DMS153 treated with DMSO at 0.1 percent for 48 hours (cell line): ENCODE results near the gene TBC1D7.
"Not testable (repeated sequence)": the region's sequence is repeated elsewhere in the genome, so short reads cannot be mapped to it uniquely, and the experiment has no call there.

Experiments used
- DNase-seq: peaks from one replicate; lab custom pipeline; 2025; ENCODE audit not compliant: unreplicated experiment; lab: John Stamatoyannopoulos, UW

The TBC1D7 gene

DNA sequence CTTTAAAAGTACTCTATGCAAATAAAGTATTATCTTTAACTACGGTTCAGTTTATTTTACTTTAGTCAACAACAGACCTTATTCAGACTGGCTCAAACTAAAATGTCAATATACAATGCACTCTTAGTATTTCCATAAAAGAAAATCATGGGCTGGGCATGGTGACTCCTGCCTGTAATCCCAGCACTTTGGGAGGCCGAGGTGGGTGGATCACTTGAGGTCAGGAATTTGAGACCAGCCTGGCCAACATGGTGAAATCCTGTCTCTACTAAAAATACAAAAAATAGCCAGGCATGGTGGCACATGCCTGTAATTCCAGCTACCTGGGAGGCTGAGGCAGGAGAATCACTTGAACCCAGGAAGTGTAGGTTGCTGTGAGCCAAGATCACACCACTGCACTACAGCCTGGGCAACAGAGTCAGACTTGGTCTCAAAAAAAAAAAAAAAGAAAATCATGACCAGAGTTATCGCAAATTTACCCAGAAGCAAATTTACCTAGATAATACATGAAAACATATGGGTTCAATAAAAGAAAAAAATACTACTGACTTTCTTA lies 2.2 kb downstream of the TBC1D7 start:
- not testable (repeated sequence) for DNase-seq

DNA sequence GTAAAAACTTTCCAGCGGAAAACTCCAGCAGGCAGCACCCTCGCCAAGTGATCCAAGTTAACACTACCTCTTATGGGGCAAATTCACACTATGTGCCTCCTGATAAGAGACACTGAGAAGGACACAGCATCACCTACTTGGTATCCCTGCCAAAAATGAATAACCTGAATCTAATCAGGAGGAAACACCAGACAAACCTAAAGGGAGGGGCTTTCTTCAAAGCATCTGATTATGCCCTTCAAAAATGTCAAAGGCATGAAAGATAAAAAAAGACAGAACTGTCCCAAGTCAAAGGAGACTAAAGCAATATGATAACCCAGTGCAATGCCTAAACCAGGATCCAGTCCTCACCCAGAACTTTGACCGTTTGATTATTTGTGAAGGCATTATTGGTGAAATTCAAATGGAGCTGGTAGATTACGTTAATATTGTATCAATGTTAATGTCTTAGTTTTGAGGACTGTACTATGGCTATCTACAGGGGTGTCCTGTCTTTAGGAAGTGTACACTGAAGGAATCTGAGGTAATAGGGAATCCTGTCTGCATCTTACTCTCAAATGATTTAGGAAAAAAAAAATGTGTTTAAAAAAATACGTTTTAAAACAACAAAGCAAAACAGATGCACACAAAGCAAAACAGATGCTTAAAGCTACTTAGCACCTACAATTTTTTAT lies 8.3 kb downstream of the TBC1D7 start:
- no peak for DNase-seq

DNA sequence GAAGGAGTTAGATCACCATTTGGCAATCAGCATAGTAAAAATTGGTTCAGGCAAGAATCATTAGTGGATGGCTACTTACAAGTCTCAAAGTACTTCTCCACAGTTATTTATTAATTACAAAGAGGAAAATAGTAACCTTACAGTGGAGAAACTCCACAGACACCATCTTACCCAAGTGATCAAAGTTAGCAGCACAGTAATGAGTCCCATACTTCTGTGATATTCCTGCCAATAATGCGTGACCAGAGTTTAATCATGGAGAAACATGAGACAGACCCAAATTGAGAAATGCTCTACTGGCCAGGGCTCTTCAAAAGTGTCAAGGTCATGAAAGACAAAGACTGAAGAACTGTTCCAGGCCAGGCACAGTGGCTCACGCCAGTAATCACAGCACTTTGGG lies 9.5 kb downstream of the TBC1D7 start:
- DNase-seq: no peak

DNA sequence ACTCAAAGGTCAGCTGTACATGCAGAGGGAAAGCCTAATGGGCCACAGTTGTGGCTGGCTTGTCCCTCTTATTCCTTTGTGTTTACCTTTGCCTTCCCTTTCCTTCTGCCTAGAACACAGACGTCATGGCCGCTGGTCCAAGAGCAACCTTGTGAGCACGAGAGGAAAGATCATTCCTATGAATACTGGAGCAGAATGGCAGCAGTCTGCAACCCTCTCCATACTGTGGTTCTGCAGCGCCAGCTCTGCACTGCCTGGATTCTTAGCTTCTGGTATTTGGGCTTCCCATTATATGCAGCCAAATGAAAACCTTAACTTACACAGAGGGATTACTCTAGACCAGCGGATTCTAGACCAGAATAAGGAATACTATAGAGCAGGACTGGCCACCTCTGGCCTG lies 12.4 kb downstream of the TBC1D7 start:
- no peak for DNase-seq

DNA sequence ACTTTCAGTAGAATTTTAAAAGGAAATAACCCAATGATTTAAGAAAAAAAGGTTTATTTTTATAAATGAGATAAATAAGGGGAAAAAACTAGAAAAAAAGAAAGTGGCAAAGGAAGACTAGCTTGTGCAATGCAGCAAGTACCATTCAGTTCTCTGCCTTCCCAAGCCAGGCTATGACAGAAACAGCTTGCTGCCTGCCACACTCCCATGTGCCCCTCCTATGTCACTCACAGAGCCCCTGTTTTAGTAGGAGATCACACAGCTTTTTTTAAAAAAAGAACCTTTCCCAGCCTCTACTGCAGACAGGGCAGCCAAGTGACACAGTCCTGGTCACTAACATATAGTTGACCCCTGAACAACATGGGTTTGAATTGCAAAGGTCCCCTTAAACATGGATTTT lies 13.5 kb downstream of the TBC1D7 start:
- no peak for DNase-seq

DNA sequence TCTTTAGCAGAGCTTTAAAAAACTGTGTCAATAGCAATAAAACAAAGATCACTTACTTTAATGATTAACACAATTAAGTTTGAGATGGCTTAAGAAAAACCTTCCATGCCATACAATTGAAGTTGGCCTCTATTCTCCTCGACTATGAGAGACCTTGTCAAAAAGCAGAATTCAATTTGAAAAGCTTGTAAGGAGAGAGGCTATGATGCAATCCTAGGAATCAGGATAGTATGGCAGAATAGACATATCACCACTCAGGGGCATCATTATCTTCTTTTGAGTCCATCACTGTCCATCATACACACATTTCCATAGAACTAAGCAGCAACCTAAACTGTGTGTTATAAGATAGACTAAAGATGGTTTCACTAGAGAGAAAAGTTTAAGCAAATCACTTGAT lies 17.2 kb downstream of the TBC1D7 start:
- DNase-seq: no peak

DNA sequence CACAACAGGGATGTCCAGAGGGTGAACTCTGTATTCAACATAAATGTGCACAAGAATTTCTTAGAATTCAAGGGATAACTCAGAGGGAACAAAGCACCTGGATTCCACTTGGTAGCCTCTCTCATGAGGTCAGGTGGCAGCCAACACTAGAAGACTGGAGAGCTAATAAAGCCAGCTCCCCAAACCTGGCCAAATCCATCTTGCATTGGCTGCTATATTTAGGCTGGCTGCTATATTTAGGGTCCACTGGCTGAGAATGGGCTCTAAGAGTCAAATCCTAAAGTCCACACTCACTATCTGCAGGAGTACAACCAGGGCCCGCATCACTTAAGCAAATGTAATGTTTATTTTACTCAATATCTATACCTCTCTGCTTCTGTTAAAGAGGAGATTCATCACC lies 20.0 kb downstream of the TBC1D7 start:
- no peak for DNase-seq

DNA sequence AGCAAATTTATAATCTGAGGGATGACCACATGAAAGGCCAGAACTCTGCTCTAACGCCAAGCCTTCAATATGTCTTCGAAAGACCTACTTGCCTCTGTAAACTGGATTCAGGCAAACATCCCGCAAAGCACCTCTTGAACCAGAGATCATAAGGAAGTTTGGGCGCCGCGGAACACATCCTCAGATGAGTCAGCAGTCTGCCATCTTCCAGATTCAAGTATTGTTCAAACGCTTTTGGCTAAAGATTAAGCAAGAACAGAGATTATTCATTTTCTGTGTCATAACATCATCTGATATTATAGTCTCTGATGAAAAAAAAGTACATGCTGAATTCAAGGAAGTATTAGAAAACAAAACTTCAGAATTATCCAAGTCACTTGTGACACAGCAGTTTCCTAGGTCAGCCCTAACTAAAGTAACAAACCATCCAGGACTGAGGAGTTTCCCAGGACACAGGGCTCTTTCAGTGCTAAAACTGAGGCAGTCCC lies 20.8 kb downstream of the TBC1D7 start:
- no peak for DNase-seq

DNA sequence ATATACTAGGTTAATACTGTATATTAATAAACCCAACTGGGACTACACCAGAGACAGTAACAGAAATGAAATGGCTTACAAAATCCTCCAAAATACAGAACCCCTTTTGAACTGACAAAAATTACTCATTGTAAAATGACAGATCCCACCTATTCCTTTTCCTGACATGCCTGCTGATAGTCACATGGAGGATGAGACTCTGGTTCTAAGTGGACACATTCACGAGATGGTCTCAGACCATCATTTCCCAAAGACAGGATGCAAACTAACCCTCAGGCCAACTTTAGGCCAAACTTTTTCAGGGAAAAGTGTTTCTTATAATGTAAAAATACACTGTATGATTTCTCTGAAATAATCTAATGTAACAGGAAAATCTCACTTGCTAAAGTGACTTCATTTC lies 22.5 kb downstream of the TBC1D7 start:
- no peak for DNase-seq

DNA sequence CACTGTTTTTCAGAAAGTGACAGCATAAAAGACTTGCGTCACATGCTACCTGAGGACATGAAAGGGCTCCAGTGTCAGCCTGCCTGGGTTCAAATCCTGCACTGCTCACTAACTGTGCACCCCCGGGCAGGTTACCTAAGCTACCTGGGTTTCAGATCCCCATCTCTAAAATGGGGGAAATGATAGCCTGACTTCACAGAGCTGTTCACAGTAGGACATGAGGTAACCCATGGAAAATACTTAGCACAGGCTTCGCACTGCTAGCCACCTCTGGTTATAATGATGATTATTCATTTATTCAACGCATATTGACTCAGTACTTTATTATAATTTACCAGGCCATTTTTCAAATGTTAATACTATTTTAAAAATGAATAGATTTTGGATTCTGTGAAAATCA lies 23.0 kb downstream of the TBC1D7 start:
- no peak for DNase-seq

DNA sequence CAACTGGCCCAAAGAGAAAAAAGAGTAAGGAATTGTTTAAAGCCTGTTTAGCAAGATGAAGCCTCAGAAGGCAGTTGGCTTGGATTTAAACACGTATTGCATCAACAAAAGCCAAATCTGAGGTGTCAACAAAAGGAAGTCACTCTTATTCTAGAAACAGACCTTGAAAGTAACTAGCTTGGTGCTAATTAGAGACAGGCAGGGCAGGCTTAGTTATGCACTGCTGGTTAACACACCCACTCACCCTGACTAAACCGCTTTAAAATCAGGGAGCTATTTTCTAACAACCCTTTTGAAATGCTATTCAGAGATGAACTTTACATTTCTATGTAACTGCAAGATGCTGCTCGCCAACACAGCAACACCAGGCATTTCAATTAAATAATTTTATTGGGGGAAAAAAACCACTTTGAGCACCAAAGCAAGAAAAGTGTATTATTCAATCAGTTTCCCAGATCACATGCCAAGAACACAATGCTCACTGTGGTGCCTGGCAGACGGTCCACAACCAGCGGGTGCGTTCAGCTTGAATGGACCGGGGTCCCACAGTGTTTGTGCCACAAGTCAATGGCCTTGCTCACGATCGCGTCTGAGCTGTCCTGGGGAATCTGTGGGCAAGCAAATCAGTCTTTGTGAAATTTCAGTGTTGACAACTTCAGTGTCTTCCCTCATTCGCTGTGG lies 23.6 kb downstream of the TBC1D7 start:
- DNase-seq: no peak

DNA sequence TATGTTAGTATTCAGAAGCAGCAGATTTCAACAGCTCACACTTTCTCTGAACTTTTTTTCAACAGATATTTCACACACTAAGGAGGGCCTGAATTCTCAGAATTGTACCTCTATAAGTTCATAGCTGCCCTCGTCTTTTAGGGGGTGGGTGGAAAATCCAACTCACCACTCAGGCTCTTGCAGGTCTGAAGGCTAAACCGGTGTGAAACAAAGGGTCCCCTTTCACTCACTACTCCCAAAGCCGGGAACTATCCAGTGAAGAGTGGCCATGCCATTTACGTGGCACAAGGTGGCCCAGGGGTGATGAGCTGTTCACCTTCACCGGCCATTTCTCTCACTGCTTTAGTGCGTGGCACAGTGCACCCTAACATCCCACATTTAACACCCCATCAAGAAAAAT lies 24.2 kb downstream of the TBC1D7 start:
- no peak for DNase-seq

DNA sequence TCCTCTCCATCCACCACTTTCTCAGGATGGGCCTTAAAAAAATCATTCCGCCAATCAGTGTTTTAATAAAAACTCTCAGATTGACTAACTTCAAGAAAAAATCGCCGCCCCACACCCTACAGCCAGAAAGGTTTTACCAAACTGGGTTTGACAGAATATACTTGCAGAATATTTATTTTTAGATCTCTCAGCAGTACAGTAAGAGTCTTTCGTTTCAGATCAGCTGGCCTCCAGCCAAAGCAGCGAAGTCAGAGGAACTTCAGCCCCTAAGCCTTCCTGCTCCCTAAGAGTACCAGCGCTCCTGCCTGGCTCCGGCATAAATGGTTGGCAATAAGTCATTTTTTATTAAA lies 24.7 kb downstream of the TBC1D7 start:
- DNase-seq: no peak

DNA sequence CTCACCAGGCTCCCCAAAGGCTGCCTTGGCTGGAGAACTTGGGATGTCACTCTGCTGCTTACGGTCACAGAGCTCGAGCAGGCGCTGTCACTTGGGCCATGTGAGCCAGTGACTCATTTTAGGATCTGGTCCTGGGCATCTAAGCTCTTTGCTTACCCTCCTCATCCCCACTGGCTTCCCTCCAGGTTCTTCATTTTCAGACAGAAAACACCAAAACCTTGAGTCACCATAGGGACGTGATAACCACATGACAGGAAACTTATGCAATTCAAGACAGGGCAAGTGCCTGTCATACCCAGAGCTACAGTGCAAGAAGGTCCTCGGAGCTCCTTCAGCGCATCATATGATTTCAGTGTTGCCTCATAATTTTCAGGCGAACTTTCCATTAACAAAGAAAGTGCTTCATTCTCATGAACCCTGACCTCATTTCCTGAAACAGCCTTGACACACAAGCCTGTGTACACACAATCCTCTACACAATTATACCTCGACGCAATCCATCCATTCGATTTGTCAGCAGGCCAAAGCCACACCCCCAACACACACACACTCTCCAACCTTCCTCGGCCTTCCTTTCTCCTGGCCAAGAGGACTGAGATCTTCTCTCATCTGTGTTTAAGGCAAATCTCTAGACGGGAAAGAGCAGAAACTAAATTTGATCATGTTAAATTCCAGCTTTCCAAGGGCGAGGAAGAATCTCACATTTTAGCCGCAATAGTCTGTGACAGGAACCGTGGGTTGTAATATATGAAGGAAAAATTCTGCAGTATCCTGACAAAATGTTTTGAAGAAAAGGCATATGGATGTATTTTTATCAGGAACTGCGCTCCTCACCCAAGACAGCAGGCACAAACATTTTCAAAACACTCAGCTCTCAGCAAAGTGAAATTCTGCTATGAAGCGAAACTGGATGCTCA lies 25.3 kb downstream of the TBC1D7 start:
- no peak for DNase-seq

DNA sequence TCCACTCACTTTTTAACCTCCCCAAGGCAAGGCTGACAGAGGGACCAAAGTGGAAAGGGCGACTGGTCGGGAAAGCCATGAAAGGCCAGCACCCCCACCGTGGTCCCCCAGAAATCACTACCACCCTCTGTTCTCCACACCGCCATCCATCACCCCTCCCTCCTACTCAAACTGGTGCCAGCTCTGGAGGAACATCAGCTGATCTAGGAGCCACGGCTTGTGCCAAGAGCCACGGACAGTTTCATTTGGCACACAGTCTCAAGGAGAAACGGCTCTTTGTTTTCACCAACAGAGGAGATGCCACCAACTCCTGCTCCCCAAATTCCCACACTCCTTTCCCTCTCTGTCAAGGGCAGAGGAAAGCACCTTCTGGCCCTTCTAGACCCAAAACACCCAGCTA lies 26.0 kb downstream of the TBC1D7 start:
- no peak for DNase-seq

DNA sequence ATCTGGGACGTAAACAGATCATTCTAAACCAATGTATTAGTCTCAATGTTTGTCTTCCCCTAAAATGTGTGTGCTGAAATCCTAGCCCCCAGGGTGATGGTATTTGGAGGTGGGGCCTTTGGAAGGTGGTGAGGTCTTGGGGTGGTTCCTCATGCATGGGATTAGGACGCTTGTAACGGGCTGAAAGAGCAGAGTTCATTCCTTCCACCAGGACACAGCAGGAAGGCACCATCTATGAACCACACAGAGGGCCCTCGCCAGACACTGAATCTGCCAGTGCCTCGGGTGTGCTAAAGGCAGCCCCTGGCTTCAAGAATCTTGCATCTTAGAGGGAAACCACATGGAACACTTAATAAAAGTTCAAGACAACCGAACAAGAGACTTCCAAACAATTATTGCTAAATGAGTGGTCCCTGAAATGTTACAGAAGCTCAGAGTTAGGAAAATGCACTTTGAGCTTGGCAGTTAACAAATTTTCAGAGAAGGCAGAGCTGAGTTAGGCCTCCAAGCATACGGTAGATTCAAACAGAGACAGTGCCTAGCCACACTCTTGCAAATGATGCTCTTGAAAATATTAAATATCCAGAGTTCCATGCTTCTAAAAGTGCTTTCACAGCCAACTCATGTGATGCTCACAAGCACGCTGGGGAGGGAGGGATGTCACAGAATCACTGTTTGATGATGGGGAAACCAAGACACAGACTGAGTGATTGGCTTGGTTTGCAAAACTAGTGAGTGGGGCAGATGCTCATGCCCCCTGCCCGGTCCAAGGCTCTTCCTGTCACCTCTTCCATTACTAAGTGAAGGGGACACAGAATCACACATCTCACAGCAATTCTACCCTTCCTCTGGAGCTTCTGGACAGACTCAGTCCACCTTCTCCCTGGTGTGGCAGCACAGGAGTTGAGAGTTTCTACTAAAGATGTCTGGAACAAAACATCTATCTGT lies 27.4 kb downstream of the TBC1D7 start:
- no peak for DNase-seq

DNA sequence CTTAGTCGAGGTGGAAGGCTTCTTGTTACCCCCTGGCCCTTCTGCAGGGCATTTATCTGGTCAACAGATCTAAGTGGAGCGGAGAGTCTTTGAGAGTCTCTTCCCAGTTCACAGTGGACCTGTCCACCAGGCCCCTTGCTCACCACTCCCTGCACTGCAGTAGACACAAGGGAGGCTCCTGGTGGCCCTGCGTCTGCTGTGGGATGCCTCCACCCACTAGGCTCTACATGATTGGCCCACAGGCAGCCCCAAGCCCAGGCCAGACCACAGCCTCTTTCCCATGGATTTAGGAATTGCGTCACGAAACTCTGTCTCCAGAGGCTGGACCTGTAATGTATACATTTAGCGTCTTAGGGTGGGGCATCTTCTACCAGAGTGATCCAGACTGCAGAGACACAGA lies 28.4 kb downstream of the TBC1D7 start:
- DNase-seq: no peak

DNA sequence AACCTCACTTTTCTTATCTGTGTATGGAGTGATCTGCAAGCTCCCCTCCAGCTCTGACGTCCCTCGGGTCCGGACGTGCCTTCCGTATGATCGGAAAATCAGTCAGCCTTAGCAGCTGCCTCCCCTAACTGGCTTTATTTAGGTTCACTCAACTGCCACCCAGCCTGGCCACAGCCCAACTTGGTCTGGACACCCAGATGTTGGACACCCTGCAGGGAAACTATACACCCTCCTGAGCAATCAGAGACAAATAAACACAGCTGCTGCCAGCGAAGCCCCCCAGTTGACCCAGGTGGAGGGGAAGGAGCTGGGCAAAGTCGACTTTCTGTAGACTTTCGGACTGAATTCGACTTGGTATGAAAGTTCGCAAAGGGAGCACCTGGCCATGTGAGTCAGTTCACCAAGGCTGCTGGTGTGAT lies 28.9 kb downstream of the TBC1D7 start:
- no peak for DNase-seq

DNA sequence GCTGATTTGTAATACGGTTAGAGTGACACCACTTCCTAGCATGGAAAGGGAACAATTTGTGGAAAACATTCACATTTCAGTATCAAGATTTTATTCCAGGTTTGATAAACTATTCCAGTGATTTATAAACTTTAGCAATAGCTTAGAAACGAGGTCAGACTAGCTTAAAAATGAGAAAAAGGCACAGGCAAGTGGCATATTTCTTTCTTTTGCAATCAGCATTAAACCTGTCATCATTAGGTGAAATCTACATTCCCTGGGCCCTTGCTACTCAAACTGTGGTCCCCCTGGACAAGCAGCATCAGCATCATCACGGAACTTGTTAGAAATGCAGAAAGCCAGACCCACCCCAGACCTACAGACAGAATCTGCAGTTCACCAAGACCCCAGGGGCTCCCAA lies 29.9 kb downstream of the TBC1D7 start:
- no peak for DNase-seq

DNA sequence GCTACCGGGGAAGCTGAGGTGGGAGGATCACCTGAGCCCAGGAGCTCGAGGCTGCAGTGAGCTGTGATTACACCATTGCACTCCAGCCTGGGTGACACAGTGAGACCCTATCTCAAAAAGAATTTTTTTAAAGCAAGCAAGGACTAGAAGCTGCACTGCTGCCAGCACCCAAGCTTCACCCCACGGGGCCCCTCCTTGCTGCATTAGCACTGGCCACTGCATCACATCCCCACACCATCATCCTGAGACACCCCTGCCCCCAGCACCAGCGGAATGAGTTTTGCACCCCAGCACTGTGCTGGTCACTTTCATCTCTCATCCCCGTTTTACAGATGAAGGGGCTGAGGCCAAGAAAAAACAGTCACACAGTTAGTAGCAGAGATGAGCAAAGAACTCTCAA lies 30.9 kb downstream of the TBC1D7 start:
- DNase-seq: no peak
